Sciatic nerve (tissue), 2 donors: ENCODE results near the gene SLC31A2. TPM values are rescaled to one million over a fixed set of nuclear protein-coding genes. Genes with fewer than 3 reads are reported as not detected.
"Not testable (repeated sequence)": the region's sequence is repeated elsewhere in the genome, so short reads cannot be mapped to it uniquely, and the experiment has no call there.

ENCODE experiments used
- ATAC-seq: fragments of 200-7000 bp; cut with Tn5 transposase; one replicate; pipeline ENCODE4 v1.9.1; 2020; ENCODE audit warnings: mild to moderate bottlenecking, moderate library complexity
- DNase-seq: peaks from one replicate; pipeline ENCODE4 v3.0.0-alpha.2; 2020; ENCODE audit warnings: low spot score
- intact Hi-C: fragments of 100-400 bp; cut with DNase I; formaldehyde crosslinking; loops from one replicate; pipeline ENCODE4 v1.14.2; 2022
- total RNA-seq: library from RNA; stranded (reverse); fragmentation: NEBNext Ultra II Directional; extraction: Animal tissue kit (Norgen Biotek cat#: 25700); gene quantifications from one replicate; pipeline ENCODE4 v1.2.1, GENCODE V29; 2021
- donor health status: DM: no; HTN: no; CAD: no.
- donor health status: DM: no; HTN: no; CAD: no.

Gene SLC31A2
- total RNA-seq, 1 donor from 2014 or later, result 11.6 TPM

DNA sequence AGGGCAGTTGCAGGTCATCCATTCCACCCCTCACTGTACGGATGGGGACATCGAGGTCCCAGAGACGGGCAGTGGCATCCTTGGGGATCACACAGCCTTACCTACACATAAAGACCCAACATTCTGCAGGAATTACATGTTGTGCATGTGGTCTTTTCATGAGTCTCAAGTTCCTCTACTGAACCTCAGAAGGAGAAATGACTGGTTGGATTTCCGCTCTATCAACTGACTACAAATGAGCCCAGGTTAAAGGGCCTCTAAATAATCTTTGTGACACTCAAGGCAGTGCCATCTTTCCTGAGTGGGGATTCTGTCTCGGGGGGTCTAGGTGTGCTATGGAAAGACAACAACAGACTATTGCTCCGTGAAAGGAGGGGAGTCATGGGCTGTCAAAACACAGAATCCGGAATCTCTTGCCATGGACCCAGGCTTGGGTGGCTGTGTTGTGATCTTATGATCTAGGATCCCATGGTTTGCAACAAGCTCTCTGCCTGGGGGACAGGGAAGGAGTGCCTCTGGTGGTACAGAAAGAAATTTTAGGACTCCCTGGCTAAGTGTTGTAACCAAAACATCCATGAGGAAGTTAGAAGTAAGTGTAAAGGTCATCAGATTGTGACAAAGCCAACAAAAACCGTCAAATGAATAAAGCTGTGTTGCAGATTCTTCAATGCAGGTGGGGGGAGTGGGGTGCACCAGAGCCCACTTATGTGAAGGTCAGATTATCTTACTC is 1.9 kb upstream of the SLC31A2 start:
- DNase-seq (no peak), ATAC-seq (no peak)
- intact Hi-C loops, result no loop called here

DNA sequence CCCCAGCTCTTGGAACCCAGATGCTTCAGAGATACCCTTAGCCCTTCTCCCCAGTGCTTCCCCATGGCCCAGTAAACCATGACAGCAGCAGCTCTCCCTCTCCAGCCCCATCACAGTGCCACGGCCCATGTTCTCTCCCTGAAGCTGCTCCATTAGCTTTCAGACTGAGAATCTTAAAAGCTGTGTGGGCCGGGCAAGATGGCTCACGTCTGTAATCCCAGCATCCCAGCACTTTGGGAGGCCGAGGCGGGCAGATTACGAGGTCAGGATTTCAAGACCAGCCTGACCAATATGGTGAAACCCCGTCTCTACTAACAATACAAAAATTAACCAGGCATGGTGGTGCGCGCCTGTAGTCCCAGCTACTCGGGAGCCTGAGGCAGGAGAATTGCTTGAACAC is 1.2 kb upstream of the SLC31A2 start:
- DNase-seq, ATAC-seq, intact Hi-C loops: not testable (repeated sequence)

DNA sequence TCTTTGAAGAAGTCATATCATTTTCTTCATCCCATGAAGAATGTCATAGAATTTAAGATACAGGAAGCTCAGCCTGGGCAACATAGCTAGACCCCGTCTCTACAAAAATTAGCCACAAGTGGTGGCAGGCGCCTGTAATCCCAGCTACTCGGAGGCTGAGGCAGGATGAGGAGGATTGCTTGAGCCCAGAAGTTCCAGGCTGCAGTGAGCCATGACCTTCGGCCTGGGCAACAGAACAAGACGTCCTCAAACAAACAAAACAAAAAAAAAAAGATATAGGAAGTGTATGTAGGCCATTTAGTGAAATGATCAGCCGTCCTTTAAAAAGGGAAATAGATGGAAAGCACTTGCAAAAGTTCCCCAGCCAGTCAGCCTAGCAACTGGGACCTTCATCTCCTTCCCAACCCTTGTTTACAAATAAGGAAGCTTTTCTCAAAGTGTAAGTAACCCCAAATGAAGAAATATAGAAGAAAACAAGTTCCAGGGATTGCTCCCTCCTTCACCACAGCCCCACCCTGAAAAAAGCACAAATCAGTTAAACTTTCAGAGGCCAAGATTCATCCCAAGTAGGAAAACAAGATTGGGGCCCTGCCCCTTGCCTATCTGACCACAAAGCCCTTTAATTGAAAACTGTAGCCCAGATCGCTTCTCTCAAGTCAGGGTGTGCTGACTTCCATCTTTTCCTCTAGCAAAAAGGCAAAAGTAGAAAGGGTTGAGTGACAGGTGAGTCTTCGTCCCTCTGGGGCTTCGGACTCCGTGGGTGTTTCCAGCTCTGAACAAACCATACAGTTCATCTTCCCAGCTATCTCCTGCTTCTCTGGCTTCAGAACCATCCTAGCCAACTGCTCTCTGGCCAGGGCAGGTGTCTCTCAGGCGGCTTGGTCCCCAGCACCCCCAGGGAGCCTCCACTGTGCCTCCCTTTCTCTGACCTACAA is 1.2 kb downstream of the SLC31A2 start:
- peak; percentile 11 for ATAC-seq
- no peak for DNase-seq
- intact Hi-C loops, result no loop called here

DNA sequence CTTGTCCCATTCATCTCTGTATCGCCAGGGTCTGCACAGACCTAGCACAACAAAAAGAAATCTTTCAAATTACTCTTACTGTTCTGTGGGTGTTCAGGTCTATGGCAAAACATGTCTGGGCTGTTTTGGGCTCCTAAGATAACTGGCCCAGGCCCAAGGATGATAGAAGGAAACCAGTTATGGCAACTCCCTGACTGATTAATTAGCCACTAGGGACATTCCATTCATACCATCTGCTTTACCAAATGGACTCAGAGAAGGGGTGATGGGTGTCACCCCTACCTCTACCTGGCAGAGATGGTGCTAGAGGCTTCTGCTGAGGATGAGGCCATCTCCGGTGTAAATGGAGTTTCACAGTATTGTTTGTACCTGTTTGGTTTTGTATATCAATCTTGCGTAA is 1.9 kb downstream of the SLC31A2 start:
- DNase-seq, result no peak
- intact Hi-C loops, result no loop called here
- no peak for ATAC-seq

DNA sequence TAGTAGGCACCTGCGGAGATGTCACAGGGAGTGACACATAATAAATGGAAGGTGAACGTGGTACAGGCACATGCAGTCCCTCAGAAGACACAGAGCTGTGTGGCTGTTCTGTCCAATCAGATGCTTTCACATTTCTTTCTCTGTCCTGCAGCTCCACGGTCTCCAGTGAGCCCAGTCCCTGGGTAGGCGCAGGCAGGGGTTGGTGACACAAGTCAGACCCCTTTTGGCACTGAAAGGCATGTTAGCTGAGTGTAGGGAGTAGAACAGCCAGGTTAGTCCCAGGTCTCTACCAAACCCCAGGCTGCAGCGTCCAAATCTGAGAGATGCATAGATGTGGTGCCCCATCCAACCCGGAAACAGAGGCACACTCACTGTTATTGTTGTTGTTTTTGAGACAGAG is 2.8 kb downstream of the SLC31A2 start:
- intact Hi-C loops, result no loop called here
- ATAC-seq (no peak), DNase-seq (no peak)

DNA sequence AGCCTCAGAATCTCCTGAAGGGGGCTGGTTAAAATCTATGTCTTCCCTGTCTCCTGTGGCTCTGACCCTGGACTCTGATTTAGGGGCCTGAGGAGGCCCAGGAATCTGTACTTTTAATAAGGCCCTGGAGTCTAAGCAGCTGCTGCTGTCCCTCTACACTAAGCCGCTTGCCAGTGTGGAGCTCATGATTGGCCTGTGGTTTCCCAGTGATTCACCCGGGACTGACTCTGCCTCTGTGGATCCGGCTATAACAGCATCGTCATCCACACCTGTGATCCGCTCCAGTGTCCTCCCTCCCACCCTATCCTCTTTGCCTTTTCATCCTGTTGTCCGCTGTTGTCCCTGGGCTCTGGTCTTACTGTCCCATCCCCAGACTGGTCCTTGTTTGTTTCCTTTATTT is 3.7 kb downstream of the SLC31A2 start:
- ATAC-seq, result no peak
- DNase-seq, result no peak
- intact Hi-C loops, result no loop called here

DNA sequence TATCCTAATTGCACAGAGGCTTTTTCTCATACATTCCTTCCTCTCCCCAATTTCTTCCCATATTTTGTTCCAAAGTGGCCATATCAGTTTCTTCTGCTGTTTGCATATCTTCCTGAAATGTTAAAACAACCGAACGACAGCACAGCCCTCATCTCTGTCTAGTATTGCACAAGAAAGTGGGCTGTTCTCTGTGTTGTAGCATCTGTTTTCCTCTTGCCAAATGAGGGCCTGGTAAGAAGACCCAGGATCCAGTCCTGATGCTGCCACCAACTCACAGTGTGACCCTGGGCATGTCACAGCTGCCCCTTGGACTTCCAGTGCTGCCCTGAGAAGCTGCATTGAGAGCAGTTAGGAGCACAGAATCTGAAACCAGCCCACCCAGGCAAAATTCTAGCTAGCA is 4.1 kb downstream of the SLC31A2 start:
- DNase-seq (no peak), ATAC-seq (peak; percentile 32)
- intact Hi-C loops, result no loop called here

DNA sequence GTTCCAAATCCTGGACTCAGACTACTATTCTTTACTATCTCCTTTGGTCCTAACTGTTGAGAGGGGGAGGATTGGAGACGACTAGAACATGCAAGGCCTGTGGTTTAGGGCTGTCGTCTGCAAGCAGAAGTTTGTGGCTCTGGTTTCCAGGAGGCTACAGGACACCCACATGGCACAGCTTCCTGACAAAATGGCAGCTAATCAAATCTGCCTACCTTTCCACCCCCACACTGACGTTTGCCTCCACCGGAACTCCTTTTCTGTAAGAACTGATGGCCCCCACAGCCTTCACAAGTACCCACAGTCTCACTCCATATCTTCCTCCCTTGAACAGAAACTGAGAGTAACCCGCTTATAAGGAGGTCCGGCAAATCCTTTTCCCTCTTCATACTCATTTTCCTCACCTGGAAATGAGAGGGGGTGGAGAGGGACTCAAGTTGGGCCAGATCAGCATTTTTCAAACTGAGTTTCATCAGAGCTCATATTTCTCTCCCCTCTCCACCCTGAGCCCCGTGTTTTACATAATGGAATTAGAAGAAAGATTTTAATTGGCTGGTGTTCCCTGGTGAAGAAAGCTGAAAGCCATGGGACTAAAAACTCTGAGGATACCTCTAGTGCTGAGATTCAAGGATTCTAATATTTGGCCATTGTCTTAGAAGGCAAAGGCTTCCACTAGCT is 5.2 kb downstream of the SLC31A2 start:
- DNase-seq, result no peak
- intact Hi-C loops, result no loop called here
- no peak for ATAC-seq

DNA sequence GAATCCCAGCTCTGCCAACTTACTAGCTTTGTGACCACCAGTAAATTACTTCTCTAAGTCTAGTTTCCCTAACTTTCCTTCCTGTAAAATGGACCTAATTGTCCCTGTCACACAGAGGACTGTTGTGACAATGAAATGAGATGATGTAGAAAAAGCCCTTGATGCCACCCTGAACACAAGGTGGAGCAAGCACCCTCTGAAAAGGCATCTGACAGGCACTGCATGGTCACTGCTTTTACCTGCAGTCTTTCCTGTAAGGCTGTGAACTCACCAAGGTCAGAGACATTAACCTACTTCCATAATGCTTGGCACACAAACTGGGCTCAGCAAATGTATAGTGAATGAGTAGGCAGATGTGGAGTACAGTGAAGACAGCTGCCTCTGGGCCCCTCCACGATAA is 6.1 kb downstream of the SLC31A2 start:
- no peak for ATAC-seq

DNA sequence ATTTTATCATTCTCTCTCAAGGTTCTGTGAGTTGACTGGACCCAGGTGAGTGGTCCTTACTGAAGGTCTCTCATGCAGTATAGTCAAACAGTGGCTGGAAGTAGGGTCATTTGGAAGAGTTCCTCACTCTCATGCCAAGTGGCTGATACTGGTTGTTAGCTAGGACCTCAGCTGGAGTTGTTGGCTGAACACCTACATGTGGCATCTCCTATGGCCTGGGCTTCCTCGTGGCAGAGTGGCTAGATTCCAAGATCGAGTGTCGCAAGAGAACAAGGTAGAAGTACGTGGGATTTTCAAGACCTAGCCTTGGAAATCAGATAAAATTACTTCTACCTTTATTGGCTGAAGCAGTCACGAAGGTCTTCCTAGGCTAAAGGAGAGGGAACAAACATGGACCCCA is 7.6 kb downstream of the SLC31A2 start:
- intact Hi-C loops, result no loop called here
- DNase-seq (no peak), ATAC-seq (no peak)

More for the DNA sequence above, 6.1 kb downstream of the SLC31A2 start:
- intact Hi-C loops, result no loop called here
- no peak for DNase-seq

DNA sequence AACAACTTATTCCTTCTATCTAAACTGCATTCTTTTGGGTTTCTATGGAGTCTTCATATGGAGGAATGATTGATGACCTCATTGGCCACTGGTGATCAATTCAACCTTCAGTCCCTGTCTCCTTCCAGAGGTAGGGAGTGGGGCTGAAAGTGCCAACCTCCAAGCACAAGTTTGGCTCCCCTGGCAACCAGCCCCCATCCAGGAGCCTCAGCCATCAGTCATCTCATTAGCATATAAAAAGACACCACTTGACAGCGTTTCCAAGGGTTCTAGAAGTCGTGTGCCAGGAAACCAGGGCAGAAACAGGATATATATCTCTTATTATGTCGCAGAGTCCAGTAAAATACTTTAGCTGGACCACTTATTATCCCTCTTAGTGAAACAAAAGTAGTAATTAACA is 9.8 kb downstream of the SLC31A2 start:
- ATAC-seq (no peak), DNase-seq (no peak)
- intact Hi-C loops, result no loop called here

DNA sequence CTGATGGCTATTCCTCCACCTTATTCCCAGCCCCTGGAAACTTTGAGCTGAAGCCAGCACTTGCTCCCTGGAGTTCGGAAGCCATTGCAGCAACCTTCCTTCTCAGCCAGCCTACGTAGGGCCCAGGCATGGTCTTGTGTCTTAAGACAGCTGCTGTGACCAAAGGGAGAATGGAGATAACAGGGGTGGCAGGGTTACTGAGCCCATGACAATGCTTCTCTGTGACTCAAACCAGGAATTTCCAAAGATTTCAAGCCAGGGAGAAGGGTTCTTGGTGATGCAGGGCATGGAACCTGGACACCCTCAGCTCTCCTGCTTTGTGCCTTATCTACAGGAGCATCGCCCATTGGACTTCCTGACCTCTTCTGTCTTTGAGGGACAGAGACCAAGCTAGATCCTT is 12.2 kb downstream of the SLC31A2 start:
- DNase-seq (no peak), ATAC-seq (no peak)
- intact Hi-C loops, result no loop called here

DNA sequence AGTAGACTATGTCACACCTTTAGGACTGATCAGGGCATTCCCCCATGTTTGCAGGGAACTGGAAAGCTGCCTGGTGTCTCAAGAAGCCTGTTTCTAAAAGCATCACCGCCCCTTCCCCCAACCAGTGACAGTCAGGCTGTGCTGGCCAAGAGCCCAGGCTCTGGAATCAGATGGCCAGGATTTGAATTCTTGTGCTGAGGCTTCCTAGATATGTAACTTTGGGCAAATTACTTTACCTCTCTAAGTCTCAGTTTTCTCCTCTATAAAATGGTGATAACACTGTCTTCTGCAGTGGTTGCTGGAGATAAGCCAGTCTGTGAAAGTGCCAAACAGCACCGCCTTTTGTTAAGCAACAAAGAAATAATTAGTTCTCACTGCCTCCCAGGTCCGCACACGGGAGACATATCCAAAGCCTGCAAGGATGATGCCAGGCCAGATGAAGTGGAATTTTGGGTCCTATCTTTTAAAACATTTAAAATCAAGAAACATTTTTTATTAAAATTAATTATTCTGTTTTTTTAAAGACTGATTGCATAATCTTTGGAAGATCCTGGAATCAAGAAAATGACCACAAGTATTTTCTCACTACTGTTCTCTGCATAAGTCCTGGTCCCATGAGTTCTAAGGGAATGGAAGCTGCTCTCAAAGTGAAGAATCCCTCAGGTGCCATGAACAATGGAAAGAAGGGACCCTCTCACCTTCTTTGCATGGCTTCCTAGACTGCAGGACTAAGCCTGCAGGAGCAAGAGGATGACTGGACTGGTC is 13.9 kb downstream of the SLC31A2 start:
- ATAC-seq, result peak; percentile 51
- DNase-seq, result no peak
- intact Hi-C loops, result no loop called here

DNA sequence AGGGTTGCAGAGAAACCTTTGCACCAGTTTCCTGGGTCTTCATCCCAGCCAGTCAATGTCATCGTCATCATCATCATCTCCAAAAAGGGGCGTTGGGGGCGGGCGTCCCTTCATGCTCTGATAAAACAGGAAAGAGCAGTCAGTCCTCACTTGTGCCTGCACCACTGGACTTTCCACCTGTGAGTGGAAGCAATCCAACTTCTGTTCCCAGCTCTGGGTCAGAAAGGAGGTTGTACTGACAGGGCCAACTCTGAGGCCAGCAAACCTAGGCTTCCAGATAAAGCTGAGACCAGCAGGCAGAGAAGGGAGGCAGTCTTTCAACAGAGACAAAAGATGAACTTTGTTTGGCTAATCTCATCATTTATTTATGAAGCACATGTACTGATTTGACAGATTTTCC is 15.2 kb downstream of the SLC31A2 start:
- intact Hi-C loops, result no loop called here
- ATAC-seq, result no peak
- DNase-seq, result no peak

DNA sequence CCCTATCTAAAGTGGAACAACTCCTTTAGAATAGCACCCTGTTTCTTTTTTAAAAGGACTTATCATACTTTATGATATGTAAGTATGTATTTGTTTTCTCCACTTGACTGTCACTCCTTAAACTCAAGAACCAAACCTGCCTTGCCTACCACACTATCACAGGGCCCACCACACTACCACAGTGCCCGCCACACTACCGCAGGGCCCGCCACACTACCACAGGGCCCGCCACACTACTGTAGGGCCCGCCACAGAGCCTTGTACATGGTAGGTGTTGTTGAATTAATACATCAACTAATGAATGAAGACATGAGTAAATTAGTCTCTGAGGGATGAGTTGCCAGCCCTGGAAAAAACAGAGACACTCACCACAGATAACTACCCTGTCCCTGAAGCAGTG is 18.0 kb downstream of the SLC31A2 start:
- no peak for ATAC-seq
- intact Hi-C loops, result no loop called here
- no peak for DNase-seq

DNA sequence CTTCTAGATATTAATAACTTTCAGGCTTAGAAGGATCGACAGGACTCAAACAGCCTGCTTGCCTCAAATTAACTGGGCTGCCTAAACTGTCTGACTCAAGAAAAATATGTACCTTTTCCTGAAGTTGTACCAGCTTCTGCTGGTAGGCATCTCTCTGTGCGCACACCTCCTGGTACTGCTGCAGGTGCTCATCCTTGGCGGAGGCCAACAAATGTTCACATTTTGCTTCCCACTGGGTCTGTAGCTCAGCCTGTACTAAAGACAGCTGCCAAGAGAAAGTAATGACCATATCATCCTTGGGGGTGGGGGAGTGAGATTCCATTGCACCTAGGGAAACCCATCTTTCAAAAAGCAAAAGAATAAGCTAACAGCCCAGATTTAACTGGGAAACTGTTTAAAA is 22.5 kb downstream of the SLC31A2 start:
- ATAC-seq (no peak), DNase-seq (no peak)
- intact Hi-C loops, result no loop called here

DNA sequence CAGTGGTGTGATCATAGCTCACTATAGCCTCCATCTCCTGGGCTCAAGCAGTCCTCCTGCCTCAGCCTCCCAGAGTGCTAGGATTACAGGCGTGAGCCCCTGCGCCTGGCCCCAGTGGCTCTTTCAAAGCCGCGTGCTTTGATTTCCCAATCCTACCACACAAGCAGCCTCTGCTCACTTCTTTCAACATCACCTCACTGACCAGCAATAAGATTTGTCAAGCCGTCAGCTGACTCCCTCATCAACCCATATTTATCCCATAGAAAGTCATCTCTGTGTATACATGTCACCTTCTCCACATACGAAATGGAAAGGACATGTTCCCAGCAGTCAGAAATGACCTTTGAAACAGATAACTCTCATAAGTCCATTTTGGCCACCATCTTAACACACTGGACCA is 26.0 kb downstream of the SLC31A2 start:
- intact Hi-C loops, result no loop called here
- DNase-seq, result no peak
- no peak for ATAC-seq

DNA sequence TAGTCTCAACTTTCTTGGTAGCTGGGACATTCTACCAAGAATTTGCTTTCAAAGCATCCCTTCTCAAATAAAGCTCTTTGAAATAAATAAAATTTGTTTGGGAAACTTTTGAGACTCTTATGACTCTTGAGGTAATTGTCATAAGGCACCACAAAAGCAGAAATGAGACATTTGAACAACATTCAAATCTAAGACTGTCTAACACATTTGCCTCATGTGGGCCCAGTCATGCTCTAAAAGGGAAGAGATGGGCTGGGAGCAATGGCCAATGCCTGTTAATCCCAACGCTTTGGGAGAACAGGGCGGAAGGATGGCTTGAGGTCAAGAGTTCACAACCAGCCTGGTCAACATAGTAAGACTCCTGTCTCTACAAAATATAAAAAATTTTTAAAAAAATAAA is 26.4 kb downstream of the SLC31A2 start:
- intact Hi-C loops, result no loop called here
- DNase-seq (no peak), ATAC-seq (no peak)

DNA sequence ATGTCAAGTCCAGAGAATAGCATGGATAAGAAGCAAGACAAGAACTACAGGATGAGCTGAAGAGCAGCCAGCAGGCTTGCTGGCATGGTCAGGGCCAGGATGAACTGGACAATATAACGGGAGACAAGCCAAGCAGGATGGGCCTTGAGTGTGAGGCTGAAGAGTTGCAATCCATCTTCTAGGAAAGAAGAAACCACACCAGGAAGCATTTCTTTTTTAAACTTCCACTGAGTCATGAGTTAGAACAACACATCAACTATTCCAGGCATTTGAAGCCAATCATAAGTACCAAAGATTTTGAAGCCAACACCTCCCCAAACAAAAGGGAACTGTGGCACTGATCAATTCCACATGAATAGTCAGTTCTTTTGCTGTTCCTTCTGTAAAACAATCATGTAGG is 27.3 kb downstream of the SLC31A2 start:
- intact Hi-C loops, result no loop called here
- no peak for DNase-seq
- ATAC-seq, result no peak
